ENCODE data around the gene YWHAG.

The YWHAG gene

GRCh38 chr7:76332078-76332477 is 26.7 kb downstream of the YWHAG start:
- H3K4me3 Mint-ChIP-seq, result no peak overlapping the region
- H3K27me3 Mint-ChIP-seq, result no peaks in the 10 kb centered on the region
- no peaks in the 10 kb centered on the region for H3K9me3 Mint-ChIP-seq
- H3K27ac Mint-ChIP-seq, result peak overlapping the region; percentile 53
- ATAC-seq (ENCODE audit: low read depth) (no peak), DNase-seq (ENCODE audit: low spot score in 2 of 2) (no peak)
- peaks cover 22% of the 10 kb centered on the region for H3K36me3 Mint-ChIP-seq
- peaks cover 37% of the 10 kb centered on the region for H3K4me1 Mint-ChIP-seq

- ATAC-seq (ENCODE audit: low read depth) (no peak), DNase-seq (ENCODE audit: low spot score in 2 of 2) (no peak)
- H3K27ac Mint-ChIP-seq, result no peak overlapping the region
- peaks cover 25% of the 10 kb centered on the region for H3K36me3 Mint-ChIP-seq
- no peaks in the 10 kb centered on the region for H3K9me3 Mint-ChIP-seq
- peaks cover 31% of the 10 kb centered on the region for H3K4me1 Mint-ChIP-seq
- no peaks in the 10 kb centered on the region for H3K27me3 Mint-ChIP-seq
- H3K4me3 Mint-ChIP-seq, result no peak overlapping the region
Observed at GRCh38 chr7:76330673-76331072, 28.1 kb downstream of the YWHAG start.

GRCh38 chr7:76330261-76330660 is 28.5 kb downstream of the YWHAG start:
- ATAC-seq (ENCODE audit: low read depth) (no peak), DNase-seq (ENCODE audit: low spot score in 2 of 2) (no peak)
- Mint-ChIP-seq H3K27ac (peak overlapping the region; percentile 48), H3K4me1 (peaks cover 31% of the 10 kb centered on the region), H3K27me3 (no peaks in the 10 kb centered on the region), H3K36me3 (peaks cover 25% of the 10 kb centered on the region), H3K9me3 (no peaks in the 10 kb centered on the region), H3K4me3 (no peak overlapping the region)

GRCh38 chr7:76329479-76329878 is 29.3 kb downstream of the YWHAG start:
- Mint-ChIP-seq H3K27ac (peak overlapping the region; percentile 48), H3K36me3 (peaks cover 25% of the 10 kb centered on the region), H3K4me1 (peaks cover 31% of the 10 kb centered on the region), H3K9me3 (no peaks in the 10 kb centered on the region), H3K4me3 (no peak overlapping the region), H3K27me3 (no peaks in the 10 kb centered on the region)
- DNase-seq (ENCODE audit: low spot score in 2 of 2) (no peak), ATAC-seq (ENCODE audit: low read depth) (no peak)

GRCh38 chr7:76328389-76328788 is 30.4 kb downstream of the YWHAG start:
- no peaks in the 10 kb centered on the region for H3K9me3 Mint-ChIP-seq
- peaks cover 24% of the 10 kb centered on the region for H3K36me3 Mint-ChIP-seq
- H3K4me1 Mint-ChIP-seq, result peaks cover 26% of the 10 kb centered on the region
- no peaks in the 10 kb centered on the region for H3K27me3 Mint-ChIP-seq
- DNase-seq (ENCODE audit: low spot score in 2 of 2) (no peak), ATAC-seq (ENCODE audit: low read depth) (no peak)
- H3K27ac Mint-ChIP-seq, result no peak overlapping the region
- H3K4me3 Mint-ChIP-seq, result no peak overlapping the region

GRCh38 chr7:76327610-76328009 is 31.2 kb downstream of the YWHAG start:
- H3K4me1 Mint-ChIP-seq, result peaks cover 22% of the 10 kb centered on the region
- H3K27ac Mint-ChIP-seq, result no peak overlapping the region
- H3K4me3 Mint-ChIP-seq, result no peak overlapping the region
- H3K36me3 Mint-ChIP-seq, result peaks cover 22% of the 10 kb centered on the region
- H3K9me3 Mint-ChIP-seq, result no peaks in the 10 kb centered on the region
- H3K27me3 Mint-ChIP-seq, result no peaks in the 10 kb centered on the region
- ATAC-seq (ENCODE audit: low read depth) (peak; percentile 54), DNase-seq (ENCODE audit: low spot score in 2 of 2) (no peak)

GRCh38 chr7:76326646-76327233 is 32.1 kb downstream of the YWHAG start:
- peaks cover 22% of the 10 kb centered on the region for H3K36me3 Mint-ChIP-seq
- no peak overlapping the region for H3K4me3 Mint-ChIP-seq
- DNase-seq (ENCODE audit: low spot score in 2 of 2) (no peak), ATAC-seq (ENCODE audit: low read depth) (no peak)
- H3K27ac Mint-ChIP-seq, result no peak overlapping the region
- H3K9me3 Mint-ChIP-seq, result no peaks in the 10 kb centered on the region
- H3K27me3 Mint-ChIP-seq, result no peaks in the 10 kb centered on the region
- H3K4me1 Mint-ChIP-seq, result peaks cover 16% of the 10 kb centered on the region

- Mint-ChIP-seq H3K4me1 (peaks cover 16% of the 10 kb centered on the region), H3K9me3 (no peaks in the 10 kb centered on the region), H3K27ac (no peak overlapping the region), H3K27me3 (no peaks in the 10 kb centered on the region), H3K4me3 (no peak overlapping the region), H3K36me3 (peaks cover 22% of the 10 kb centered on the region)
- ATAC-seq (ENCODE audit: low read depth), result no peak
- no peak for DNase-seq (ENCODE audit: low spot score in 2 of 2)
Observed at GRCh38 chr7:76325811-76326210, 33.0 kb downstream of the YWHAG start.

- DNase-seq (ENCODE audit: low spot score in 2 of 2), result no peak
- peaks cover 21% of the 10 kb centered on the region for H3K36me3 Mint-ChIP-seq
- no peak overlapping the region for H3K4me3 Mint-ChIP-seq
- no peaks in the 10 kb centered on the region for H3K27me3 Mint-ChIP-seq
- H3K27ac Mint-ChIP-seq, result no peak overlapping the region
- H3K9me3 Mint-ChIP-seq, result no peaks in the 10 kb centered on the region
- H3K4me1 Mint-ChIP-seq, result peaks cover 11% of the 10 kb centered on the region
- no peak for ATAC-seq (ENCODE audit: low read depth)
Observed at GRCh38 chr7:76325092-76325491, 33.7 kb downstream of the YWHAG start.

- Mint-ChIP-seq H3K27me3 (no peaks in the 10 kb centered on the region), H3K4me3 (peak overlapping the region; percentile 98), H3K4me1 (peaks cover 17% of the 10 kb centered on the region), H3K36me3 (no peaks in the 10 kb centered on the region), H3K27ac (peak overlapping the region; percentile 84), H3K9me3 (no peaks in the 10 kb centered on the region)
- DNase-seq (ENCODE audit: low spot score in 2 of 2), result peak; percentile 57 to 59
- ATAC-seq (ENCODE audit: low read depth), result peak; percentile 64
Observed at GRCh38 chr7:76318488-76319353, 40.1 kb downstream of the YWHAG start.

GRCh38 chr7:76317782-76318487 is 40.9 kb downstream of the YWHAG start:
- Mint-ChIP-seq H3K36me3 (no peaks in the 10 kb centered on the region), H3K27me3 (no peaks in the 10 kb centered on the region), H3K9me3 (no peaks in the 10 kb centered on the region), H3K4me1 (peaks cover 19% of the 10 kb centered on the region), H3K27ac (peak overlapping the region; percentile 84), H3K4me3 (peak overlapping the region; percentile 98)
- ATAC-seq (ENCODE audit: low read depth), result peak; percentile 92
- DNase-seq (ENCODE audit: low spot score in 2 of 2), result peak; percentile 88 to 90

GRCh38 chr7:76316984-76317781 is 41.6 kb downstream of the YWHAG start:
- no peaks in the 10 kb centered on the region for H3K27me3 Mint-ChIP-seq
- H3K36me3 Mint-ChIP-seq, result no peaks in the 10 kb centered on the region
- peak overlapping the region; percentile 98 for H3K4me3 Mint-ChIP-seq
- peaks cover 19% of the 10 kb centered on the region for H3K4me1 Mint-ChIP-seq
- H3K9me3 Mint-ChIP-seq, result no peaks in the 10 kb centered on the region
- no peak for ATAC-seq (ENCODE audit: low read depth)
- peak overlapping the region; percentile 84 for H3K27ac Mint-ChIP-seq
- no peak for DNase-seq (ENCODE audit: low spot score in 2 of 2)

- H3K4me1 Mint-ChIP-seq, result peaks cover 19% of the 10 kb centered on the region
- H3K4me3 Mint-ChIP-seq, result no peak overlapping the region
- no peaks in the 10 kb centered on the region for H3K36me3 Mint-ChIP-seq
- ATAC-seq (ENCODE audit: low read depth) (no peak), DNase-seq (ENCODE audit: low spot score in 2 of 2) (no peak)
- H3K9me3 Mint-ChIP-seq, result no peaks in the 10 kb centered on the region
- no peak overlapping the region for H3K27ac Mint-ChIP-seq
- no peaks in the 10 kb centered on the region for H3K27me3 Mint-ChIP-seq
Observed at GRCh38 chr7:76315364-76315763, 43.4 kb downstream of the YWHAG start.
